ENCODE results near the gene NDUFS6. TPM values are rescaled to one million over a fixed set of nuclear protein-coding genes. Genes with fewer than 3 reads are reported as not detected.

Gene NDUFS6
- total RNA-seq, 1 donor from 2014 or later = 37.6 TPM

- H3K9me3 Mint-ChIP-seq (ENCODE audit: unreplicated experiment) = peaks cover 4% of the 10 kb centered on the region
- H3K36me3 Mint-ChIP-seq (ENCODE audit: low read depth, unreplicated experiment) = no peaks in the 10 kb centered on the region
- H3K27me3 Mint-ChIP-seq (ENCODE audit: low read depth, unreplicated experiment) = peaks cover 61% of the 10 kb centered on the region
- no peaks in the 10 kb centered on the region for H3K36me3 ChIP-seq (ENCODE audit: insufficient read depth, low read length)
- H3K79me2 ChIP-seq (ENCODE audit: insufficient read depth, low read length) = no peaks in the 10 kb centered on the region
- H3K4me3 Mint-ChIP-seq (ENCODE audit: unreplicated experiment) = no peak overlapping the region
- H3K4me2 ChIP-seq (ENCODE audit: low read length) = no peak overlapping the region
- H3K4me3 ChIP-seq (ENCODE audit: insufficient read depth, low read depth, low read length) = no peak overlapping the region
- no peak for DNase-seq (ENCODE audit: low read depth)
- no peaks in the 10 kb centered on the region for H3K4me1 ChIP-seq (ENCODE audit: insufficient read depth, low read length)
- no peak overlapping the region for H3K9ac ChIP-seq (ENCODE audit: low read length)
- peaks cover 1% of the 10 kb centered on the region for H3K4me1 Mint-ChIP-seq (ENCODE audit: low read depth, unreplicated experiment)
- no peak overlapping the region for H3K27ac Mint-ChIP-seq (ENCODE audit: unreplicated experiment)
- no peak overlapping the region for H2AFZ ChIP-seq (ENCODE audit: low read depth, low read length)
- TF ChIP-seq EZH2 (IDR thresholded peaks at IDR 0.05; ENCODE audit: insufficient read depth, low read length) = no peak
- TF ChIP-seq, protein P1, sequence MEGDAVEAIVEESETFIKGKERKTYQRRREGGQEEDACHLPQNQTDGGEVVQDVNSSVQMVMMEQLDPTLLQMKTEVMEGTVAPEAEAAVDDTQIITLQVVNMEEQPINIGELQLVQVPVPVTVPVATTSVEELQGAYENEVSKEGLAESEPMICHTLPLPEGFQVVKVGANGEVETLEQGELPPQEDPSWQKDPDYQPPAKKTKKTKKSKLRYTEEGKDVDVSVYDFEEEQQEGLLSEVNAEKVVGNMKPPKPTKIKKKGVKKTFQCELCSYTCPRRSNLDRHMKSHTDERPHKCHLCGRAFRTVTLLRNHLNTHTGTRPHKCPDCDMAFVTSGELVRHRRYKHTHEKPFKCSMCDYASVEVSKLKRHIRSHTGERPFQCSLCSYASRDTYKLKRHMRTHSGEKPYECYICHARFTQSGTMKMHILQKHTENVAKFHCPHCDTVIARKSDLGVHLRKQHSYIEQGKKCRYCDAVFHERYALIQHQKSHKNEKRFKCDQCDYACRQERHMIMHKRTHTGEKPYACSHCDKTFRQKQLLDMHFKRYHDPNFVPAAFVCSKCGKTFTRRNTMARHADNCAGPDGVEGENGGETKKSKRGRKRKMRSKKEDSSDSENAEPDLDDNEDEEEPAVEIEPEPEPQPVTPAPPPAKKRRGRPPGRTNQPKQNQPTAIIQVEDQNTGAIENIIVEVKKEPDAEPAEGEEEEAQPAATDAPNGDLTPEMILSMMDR (IDR thresholded peaks at IDR 0.05; ENCODE audit: insufficient read depth, low read depth, low read length) = no peak
- FAIRE-seq = no peak
- no peaks in the 10 kb centered on the region for H4K20me1 ChIP-seq (ENCODE audit: insufficient read depth, low read length)
- no peak overlapping the region for H3K27ac ChIP-seq (ENCODE audit: low read depth, low read length)
- no peaks in the 10 kb centered on the region for H3K27me3 ChIP-seq (ENCODE audit: insufficient read depth, low read length)
- H3K9me3 ChIP-seq (ENCODE audit: insufficient read depth, low read depth, low read length) = no peaks in the 10 kb centered on the region
Observed at GRCh38 chr5:1859099-1859498, 57.9 kb downstream of the NDUFS6 start.

GRCh38 chr5:1860021-1860610 lies 58.9 kb downstream of the NDUFS6 start:
- Histone ChIP-seq H3K9me3 (ENCODE audit: insufficient read depth, low read depth, low read length) (no peaks in the 10 kb centered on the region), H3K36me3 (ENCODE audit: insufficient read depth, low read length) (no peaks in the 10 kb centered on the region), H3K27ac (ENCODE audit: low read depth, low read length) (no peak overlapping the region), H3K4me2 (ENCODE audit: low read length) (no peak overlapping the region), H3K79me2 (ENCODE audit: insufficient read depth, low read length) (no peaks in the 10 kb centered on the region), H3K9ac (ENCODE audit: low read length) (no peak overlapping the region), H4K20me1 (ENCODE audit: insufficient read depth, low read length) (no peaks in the 10 kb centered on the region), H3K4me1 (ENCODE audit: insufficient read depth, low read length) (no peaks in the 10 kb centered on the region), H3K4me3 (ENCODE audit: insufficient read depth, low read depth, low read length) (no peak overlapping the region), H2AFZ (ENCODE audit: low read depth, low read length) (no peak overlapping the region), H3K27me3 (ENCODE audit: insufficient read depth, low read length) (no peaks in the 10 kb centered on the region)
- Mint-ChIP-seq H3K4me1 (ENCODE audit: low read depth, unreplicated experiment) (peaks cover 1% of the 10 kb centered on the region), H3K27ac (ENCODE audit: unreplicated experiment) (no peak overlapping the region), H3K27me3 (ENCODE audit: low read depth, unreplicated experiment) (peaks cover 59% of the 10 kb centered on the region), H3K36me3 (ENCODE audit: low read depth, unreplicated experiment) (no peaks in the 10 kb centered on the region), H3K9me3 (ENCODE audit: unreplicated experiment) (peaks cover 4% of the 10 kb centered on the region), H3K4me3 (ENCODE audit: unreplicated experiment) (no peak overlapping the region)
- FAIRE-seq (no peak), DNase-seq (ENCODE audit: low read depth) (no peak)
- TF ChIP-seq, protein P1 (IDR thresholded peaks at IDR 0.05; ENCODE audit: insufficient read depth, low read depth, low read length) = no peak
- TF ChIP-seq EZH2 (IDR thresholded peaks at IDR 0.05; ENCODE audit: insufficient read depth, low read length) = no peak

DNA sequence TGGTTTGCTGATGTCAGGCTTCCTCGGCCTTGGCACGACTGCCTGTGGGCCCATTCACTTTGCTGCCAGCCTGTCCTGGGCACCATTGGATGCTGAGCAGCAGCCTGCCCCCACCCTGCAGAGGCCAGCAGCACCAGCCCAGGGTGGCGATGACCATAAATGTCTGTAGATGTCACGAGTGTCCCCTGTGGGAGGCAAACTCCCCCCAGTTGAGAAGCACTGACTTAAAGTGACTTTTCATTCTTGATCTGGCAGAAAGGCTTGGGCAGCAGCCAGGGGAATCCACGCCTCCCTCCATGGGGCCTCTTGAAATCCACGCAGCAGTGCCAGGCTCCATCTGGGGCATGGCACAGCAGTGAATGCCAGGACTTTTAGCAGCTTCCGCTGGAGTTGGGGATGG lies 59.7 kb downstream of the NDUFS6 start:
- Histone ChIP-seq H2AFZ (ENCODE audit: low read depth, low read length) (no peak overlapping the region), H3K9me3 (ENCODE audit: insufficient read depth, low read depth, low read length) (no peaks in the 10 kb centered on the region), H3K9ac (ENCODE audit: low read length) (no peak overlapping the region), H3K36me3 (ENCODE audit: insufficient read depth, low read length) (no peaks in the 10 kb centered on the region), H3K27ac (ENCODE audit: low read depth, low read length) (no peak overlapping the region), H3K4me2 (ENCODE audit: low read length) (no peak overlapping the region), H3K27me3 (ENCODE audit: insufficient read depth, low read length) (peaks cover under 1% of the 10 kb centered on the region), H3K79me2 (ENCODE audit: insufficient read depth, low read length) (no peaks in the 10 kb centered on the region), H3K4me3 (ENCODE audit: insufficient read depth, low read depth, low read length) (no peak overlapping the region), H3K4me1 (ENCODE audit: insufficient read depth, low read length) (no peaks in the 10 kb centered on the region), H4K20me1 (ENCODE audit: insufficient read depth, low read length) (no peaks in the 10 kb centered on the region)
- FAIRE-seq (no peak), DNase-seq (ENCODE audit: low read depth) (no peak)
- H3K36me3 Mint-ChIP-seq (ENCODE audit: low read depth, unreplicated experiment) = no peaks in the 10 kb centered on the region
- TF ChIP-seq EZH2 (IDR thresholded peaks at IDR 0.05; ENCODE audit: insufficient read depth, low read length) = no peak
- TF ChIP-seq, protein P1 (IDR thresholded peaks at IDR 0.05; ENCODE audit: insufficient read depth, low read depth, low read length) = no peak
- no peak overlapping the region for H3K27ac Mint-ChIP-seq (ENCODE audit: unreplicated experiment)
- peaks cover 4% of the 10 kb centered on the region for H3K9me3 Mint-ChIP-seq (ENCODE audit: unreplicated experiment)
- peaks cover 1% of the 10 kb centered on the region for H3K4me1 Mint-ChIP-seq (ENCODE audit: low read depth, unreplicated experiment)
- no peak overlapping the region for H3K4me3 Mint-ChIP-seq (ENCODE audit: unreplicated experiment)
- peaks cover 63% of the 10 kb centered on the region for H3K27me3 Mint-ChIP-seq (ENCODE audit: low read depth, unreplicated experiment)

Data from astrocyte (in vitro differentiated cells and primary cell).